ENCODE measurements around the gene NR6A1. TPM values are rescaled to one million over a fixed set of nuclear protein-coding genes. Genes with fewer than 3 reads are reported as not detected.

NR6A1 gene
- total and polyA plus RNA-seq, 2 of the 13 experiments (the other 11 are each of a cell fraction or from before 2014, with no cell fraction given) = 28.1 to 31.5 TPM

DNA sequence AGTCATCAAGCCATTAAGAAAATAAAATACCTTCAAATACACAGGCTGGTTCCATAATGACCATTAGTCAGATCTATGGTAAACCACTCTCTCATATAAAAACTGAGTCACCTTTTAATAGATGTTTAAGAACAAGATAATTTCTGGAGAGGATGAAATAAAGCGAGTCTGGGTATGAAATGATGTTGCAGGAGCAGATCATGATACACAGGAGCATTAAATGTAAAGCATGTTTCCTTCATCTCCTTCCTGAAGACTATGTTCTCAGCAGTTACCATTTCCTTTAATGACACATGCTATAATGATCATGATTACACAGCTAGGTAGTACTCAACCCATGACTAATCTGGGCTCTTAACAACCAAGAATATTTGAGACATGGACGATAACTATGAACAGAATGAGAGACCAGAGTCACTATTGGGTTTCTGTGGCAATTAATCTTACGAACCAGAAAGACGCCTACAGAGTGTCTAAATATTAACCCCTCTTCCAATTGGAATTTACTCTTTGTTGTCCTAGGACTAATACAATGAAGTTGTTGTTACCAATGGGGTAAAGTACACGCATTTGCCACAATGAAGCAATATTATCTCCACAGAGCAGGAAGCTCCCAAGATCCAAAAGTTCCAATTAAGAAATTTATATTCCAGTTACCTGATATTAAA, 105.6 kb downstream of the NR6A1 start (continued):
- TF ChIP-seq, protein P1, sequence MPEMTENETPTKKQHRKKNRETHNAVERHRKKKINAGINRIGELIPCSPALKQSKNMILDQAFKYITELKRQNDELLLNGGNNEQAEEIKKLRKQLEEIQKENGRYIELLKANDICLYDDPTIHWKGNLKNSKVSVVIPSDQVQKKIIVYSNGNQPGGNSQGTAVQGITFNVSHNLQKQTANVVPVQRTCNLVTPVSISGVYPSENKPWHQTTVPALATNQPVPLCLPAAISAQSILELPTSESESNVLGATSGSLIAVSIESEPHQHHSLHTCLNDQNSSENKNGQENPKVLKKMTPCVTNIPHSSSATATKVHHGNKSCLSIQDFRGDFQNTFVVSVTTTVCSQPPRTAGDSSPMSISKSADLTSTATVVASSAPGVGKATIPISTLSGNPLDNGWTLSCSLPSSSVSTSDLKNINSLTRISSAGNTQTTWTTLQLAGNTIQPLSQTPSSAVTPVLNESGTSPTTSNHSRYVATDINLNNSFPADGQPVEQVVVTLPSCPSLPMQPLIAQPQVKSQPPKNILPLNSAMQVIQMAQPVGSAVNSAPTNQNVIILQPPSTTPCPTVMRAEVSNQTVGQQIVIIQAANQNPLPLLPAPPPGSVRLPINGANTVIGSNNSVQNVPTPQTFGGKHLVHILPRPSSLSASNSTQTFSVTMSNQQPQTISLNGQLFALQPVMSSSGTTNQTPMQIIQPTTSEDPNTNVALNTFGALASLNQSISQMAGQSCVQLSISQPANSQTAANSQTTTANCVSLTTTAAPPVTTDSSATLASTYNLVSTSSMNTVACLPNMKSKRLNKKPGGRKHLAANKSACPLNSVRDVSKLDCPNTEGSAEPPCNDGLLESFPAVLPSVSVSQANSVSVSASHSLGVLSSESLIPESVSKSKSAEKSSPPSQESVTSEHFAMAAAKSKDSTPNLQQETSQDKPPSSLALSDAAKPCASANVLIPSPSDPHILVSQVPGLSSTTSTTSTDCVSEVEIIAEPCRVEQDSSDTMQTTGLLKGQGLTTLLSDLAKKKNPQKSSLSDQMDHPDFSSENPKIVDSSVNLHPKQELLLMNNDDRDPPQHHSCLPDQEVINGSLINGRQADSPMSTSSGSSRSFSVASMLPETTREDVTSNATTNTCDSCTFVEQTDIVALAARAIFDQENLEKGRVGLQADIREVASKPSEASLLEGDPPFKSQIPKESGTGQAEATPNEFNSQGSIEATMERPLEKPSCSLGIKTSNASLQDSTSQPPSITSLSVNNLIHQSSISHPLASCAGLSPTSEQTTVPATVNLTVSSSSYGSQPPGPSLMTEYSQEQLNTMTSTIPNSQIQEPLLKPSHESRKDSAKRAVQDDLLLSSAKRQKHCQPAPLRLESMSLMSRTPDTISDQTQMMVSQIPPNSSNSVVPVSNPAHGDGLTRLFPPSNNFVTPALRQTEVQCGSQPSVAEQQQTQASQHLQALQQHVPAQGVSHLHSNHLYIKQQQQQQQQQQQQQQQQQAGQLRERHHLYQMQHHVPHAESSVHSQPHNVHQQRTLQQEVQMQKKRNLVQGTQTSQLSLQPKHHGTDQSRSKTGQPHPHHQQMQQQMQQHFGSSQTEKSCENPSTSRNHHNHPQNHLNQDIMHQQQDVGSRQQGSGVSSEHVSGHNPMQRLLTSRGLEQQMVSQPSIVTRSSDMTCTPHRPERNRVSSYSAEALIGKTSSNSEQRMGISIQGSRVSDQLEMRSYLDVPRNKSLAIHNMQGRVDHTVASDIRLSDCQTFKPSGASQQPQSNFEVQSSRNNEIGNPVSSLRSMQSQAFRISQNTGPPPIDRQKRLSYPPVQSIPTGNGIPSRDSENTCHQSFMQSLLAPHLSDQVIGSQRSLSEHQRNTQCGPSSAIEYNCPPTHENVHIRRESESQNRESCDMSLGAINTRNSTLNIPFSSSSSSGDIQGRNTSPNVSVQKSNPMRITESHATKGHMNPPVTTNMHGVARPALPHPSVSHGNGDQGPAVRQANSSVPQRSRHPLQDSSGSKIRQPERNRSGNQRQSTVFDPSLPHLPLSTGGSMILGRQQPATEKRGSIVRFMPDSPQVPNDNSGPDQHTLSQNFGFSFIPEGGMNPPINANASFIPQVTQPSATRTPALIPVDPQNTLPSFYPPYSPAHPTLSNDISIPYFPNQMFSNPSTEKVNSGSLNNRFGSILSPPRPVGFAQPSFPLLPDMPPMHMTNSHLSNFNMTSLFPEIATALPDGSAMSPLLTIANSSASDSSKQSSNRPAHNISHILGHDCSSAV (CRISPR knock-in tag; IDR thresholded peaks at IDR 0.05; ENCODE audit: borderline replicate concordance) = no peak
- TF ChIP-seq, protein P2, sequence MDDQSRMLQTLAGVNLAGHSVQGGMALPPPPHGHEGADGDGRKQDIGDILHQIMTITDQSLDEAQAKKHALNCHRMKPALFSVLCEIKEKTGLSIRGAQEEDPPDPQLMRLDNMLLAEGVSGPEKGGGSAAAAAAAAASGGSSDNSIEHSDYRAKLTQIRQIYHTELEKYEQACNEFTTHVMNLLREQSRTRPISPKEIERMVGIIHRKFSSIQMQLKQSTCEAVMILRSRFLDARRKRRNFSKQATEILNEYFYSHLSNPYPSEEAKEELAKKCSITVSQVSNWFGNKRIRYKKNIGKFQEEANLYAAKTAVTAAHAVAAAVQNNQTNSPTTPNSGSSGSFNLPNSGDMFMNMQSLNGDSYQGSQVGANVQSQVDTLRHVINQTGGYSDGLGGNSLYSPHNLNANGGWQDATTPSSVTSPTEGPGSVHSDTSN (CRISPR knock-in tag; IDR thresholded peaks at IDR 0.05; ENCODE audit: borderline replicate concordance) = no peak
- TF ChIP-seq PHF8 (CRISPR knock-in tag; IDR thresholded peaks at IDR 0.05) (no peak), MYC (CRISPR knock-in tag; IDR thresholded peaks at IDR 0.05; ENCODE audit: borderline replicate concordance) (no peak), CEBPG (CRISPR knock-in tag; IDR thresholded peaks at IDR 0.05) (peak; percentile 92)
- TF ChIP-seq, protein P3, sequence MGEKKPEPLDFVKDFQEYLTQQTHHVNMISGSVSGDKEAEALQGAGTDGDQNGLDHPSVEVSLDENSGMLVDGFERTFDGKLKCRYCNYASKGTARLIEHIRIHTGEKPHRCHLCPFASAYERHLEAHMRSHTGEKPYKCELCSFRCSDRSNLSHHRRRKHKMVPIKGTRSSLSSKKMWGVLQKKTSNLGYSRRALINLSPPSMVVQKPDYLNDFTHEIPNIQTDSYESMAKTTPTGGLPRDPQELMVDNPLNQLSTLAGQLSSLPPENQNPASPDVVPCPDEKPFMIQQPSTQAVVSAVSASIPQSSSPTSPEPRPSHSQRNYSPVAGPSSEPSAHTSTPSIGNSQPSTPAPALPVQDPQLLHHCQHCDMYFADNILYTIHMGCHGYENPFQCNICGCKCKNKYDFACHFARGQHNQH (CRISPR knock-in tag; IDR thresholded peaks at IDR 0.05) = no peak
- TF ChIP-seq, protein P4, sequence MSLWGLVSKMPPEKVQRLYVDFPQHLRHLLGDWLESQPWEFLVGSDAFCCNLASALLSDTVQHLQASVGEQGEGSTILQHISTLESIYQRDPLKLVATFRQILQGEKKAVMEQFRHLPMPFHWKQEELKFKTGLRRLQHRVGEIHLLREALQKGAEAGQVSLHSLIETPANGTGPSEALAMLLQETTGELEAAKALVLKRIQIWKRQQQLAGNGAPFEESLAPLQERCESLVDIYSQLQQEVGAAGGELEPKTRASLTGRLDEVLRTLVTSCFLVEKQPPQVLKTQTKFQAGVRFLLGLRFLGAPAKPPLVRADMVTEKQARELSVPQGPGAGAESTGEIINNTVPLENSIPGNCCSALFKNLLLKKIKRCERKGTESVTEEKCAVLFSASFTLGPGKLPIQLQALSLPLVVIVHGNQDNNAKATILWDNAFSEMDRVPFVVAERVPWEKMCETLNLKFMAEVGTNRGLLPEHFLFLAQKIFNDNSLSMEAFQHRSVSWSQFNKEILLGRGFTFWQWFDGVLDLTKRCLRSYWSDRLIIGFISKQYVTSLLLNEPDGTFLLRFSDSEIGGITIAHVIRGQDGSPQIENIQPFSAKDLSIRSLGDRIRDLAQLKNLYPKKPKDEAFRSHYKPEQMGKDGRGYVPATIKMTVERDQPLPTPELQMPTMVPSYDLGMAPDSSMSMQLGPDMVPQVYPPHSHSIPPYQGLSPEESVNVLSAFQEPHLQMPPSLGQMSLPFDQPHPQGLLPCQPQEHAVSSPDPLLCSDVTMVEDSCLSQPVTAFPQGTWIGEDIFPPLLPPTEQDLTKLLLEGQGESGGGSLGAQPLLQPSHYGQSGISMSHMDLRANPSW (CRISPR knock-in tag; IDR thresholded peaks at IDR 0.05; ENCODE audit: borderline replicate concordance) = no peak
- TF ChIP-seq, protein P5, sequence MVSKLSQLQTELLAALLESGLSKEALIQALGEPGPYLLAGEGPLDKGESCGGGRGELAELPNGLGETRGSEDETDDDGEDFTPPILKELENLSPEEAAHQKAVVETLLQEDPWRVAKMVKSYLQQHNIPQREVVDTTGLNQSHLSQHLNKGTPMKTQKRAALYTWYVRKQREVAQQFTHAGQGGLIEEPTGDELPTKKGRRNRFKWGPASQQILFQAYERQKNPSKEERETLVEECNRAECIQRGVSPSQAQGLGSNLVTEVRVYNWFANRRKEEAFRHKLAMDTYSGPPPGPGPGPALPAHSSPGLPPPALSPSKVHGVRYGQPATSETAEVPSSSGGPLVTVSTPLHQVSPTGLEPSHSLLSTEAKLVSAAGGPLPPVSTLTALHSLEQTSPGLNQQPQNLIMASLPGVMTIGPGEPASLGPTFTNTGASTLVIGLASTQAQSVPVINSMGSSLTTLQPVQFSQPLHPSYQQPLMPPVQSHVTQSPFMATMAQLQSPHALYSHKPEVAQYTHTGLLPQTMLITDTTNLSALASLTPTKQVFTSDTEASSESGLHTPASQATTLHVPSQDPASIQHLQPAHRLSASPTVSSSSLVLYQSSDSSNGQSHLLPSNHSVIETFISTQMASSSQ (IDR thresholded peaks at IDR 0.05; ENCODE audit: low read depth) = peak; percentile 82
- TF ChIP-seq, protein P5 (CRISPR knock-in tag; IDR thresholded peaks at IDR 0.05; ENCODE audit: borderline replicate concordance) = peak; percentile 80; the same call in 1 of the 2 replicates
